Activated T-helper 2 cell treated with anti-CD3 and anti-CD28 coated beads, Interferon-gamma antibody, Interleukin-2, Interleukin-4, amounts not matched to agents 10 μg/mL and 5 μg/mL and 100 μg/mL, durations not matched to agents 14 hours and 24 hours and 36 hours (primary cell): ENCODE measurements around the gene FANCC. TPM values are rescaled to one million over a fixed set of nuclear protein-coding genes. Genes with fewer than 3 reads are reported as not detected.

Source experiments
- DNase-seq: peaks from one replicate; pipeline ENCODE4 v3.0.0; 2021; ENCODE audit warnings: low spot score
- H3K27ac Mint-ChIP-seq: one replicate; pipeline ENCODE4 v1.8.0; 2021; ENCODE audit warnings: mixed read lengths
- H3K27me3 Mint-ChIP-seq: one replicate; pipeline ENCODE4 v1.8.0; 2021; ENCODE audit warnings: low read depth, mixed read lengths
- H3K36me3 Mint-ChIP-seq: one replicate; pipeline ENCODE4 v1.8.0; 2021; ENCODE audit warnings: low read depth, mixed read lengths
- H3K4me1 Mint-ChIP-seq: one replicate; pipeline ENCODE4 v1.8.0; 2021; ENCODE audit warnings: low read depth, mixed read lengths
- H3K4me3 Mint-ChIP-seq: one replicate; pipeline ENCODE4 v1.8.0; 2021; ENCODE audit warnings: low read depth, mild to moderate bottlenecking, moderate library complexity, mixed read lengths
- H3K9me3 Mint-ChIP-seq: one replicate; pipeline ENCODE4 v1.8.0; 2021; ENCODE audit warnings: mixed read lengths
- intact Hi-C: fragments of 100-400 bp; cut with micrococcal nuclease; formaldehyde crosslinking; loops from one replicate; pipeline ENCODE4 v1.15.1; 2023
- total RNA-seq: library from RNA; stranded (reverse); gene quantifications from 2 replicates; pipeline ENCODE4 v1.2.3, GENCODE V29; 2022

The FANCC gene
- total RNA-seq, 1 donor from 2014 or later: 16.8 TPM

DNA sequence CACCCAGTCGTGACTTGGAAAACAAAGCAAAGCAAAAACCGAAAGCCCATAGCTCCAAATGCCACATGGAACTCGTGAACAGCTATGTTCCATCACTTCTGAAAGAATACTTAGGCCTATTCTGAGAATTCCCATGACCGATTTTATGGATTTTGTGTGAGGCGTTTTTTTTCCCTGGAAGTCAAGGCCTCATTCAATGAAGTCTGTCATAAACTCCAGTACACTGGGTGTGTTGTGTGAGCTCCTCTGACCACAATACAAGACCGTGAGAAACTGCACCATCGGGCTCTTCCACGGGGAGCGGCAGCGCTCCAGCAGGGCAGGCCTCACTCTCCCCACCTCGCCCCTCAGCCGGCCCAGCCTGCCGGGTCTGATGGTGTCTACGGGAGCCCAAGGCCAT is 209.5 kb downstream of the FANCC start:
- H3K4me3 Mint-ChIP-seq: no peak overlapping the region
- DNase-seq: no peak
- no peaks in the 10 kb centered on the region for H3K9me3 Mint-ChIP-seq
- H3K36me3 Mint-ChIP-seq: peaks cover 4% of the 10 kb centered on the region
- H3K27me3 Mint-ChIP-seq: no peaks in the 10 kb centered on the region
- no peak overlapping the region for H3K27ac Mint-ChIP-seq
- intact Hi-C loops: no loop called here
- H3K4me1 Mint-ChIP-seq: no peaks in the 10 kb centered on the region

DNA sequence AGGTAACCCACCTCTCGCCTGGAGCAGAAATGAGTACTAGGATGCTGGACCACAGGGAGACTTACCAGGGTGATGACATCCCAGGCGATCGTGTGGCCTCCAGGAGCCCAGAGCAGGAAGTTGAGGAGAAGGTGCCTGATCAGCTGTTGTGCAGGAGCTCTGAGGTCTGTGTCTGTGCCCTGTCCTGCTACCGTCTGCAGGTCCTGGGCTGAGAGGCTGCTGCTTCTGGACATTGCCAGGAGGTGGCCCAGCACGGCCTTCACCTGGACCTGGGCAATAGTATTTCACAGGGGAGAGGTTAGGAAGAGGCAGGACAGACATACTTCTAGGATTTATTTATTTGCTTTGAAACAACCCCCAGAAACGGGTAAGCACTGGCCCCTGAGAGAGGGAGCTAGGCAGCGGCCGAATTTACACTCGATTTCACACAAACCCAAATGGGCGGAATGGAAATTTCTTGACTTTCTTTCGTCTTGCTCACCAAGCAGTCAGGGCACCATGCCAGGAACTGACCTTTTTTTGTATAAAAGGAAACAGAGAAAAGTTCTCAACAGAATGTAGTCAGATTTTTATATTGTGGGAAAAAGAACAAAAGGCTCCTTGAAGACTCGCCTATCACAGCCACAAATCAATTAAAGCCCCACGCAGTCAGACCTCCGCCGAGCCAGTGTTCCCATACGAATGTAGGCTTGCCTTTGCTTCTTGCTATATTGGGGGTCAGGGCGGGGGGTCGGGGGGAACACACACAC is 210.3 kb downstream of the FANCC start:
- H3K9me3 Mint-ChIP-seq: no peaks in the 10 kb centered on the region

GRCh38 chr9:95105519-95106287 is 211.8 kb downstream of the FANCC start:
- Mint-ChIP-seq H3K4me3 (no peak overlapping the region), H3K4me1 (no peaks in the 10 kb centered on the region), H3K27ac (no peak overlapping the region), H3K36me3 (peaks cover 4% of the 10 kb centered on the region), H3K9me3 (no peaks in the 10 kb centered on the region), H3K27me3 (no peaks in the 10 kb centered on the region)
- no peak for DNase-seq
- intact Hi-C loops: no loop called here

More for the DNA sequence above, 210.3 kb downstream of the FANCC start:
- Mint-ChIP-seq H3K27me3 (no peaks in the 10 kb centered on the region), H3K27ac (no peak overlapping the region), H3K4me1 (no peaks in the 10 kb centered on the region), H3K4me3 (no peak overlapping the region), H3K36me3 (peaks cover 4% of the 10 kb centered on the region)
- intact Hi-C loops: no loop called here
- DNase-seq: no peak

DNA sequence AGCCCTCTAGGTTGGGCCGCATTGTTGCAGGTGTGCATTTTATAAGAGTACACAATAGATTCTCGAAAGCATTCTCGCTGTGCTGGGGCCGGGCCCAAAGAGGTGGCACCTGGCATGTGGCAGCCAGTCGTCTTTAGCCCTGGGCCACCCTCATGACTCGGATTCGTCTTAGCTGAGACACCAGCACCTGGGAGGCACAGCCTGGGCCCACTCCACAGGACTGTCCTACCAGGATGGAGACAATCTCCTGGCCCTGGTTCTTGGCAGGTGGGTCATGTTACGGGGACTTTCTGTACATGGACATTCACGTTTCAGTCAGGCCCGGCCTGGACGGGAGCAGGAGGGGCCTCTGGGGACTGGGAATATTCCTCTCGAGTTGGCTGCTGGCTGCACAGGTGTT is 212.5 kb downstream of the FANCC start:
- H3K27ac Mint-ChIP-seq: no peak overlapping the region
- DNase-seq: no peak
- no peaks in the 10 kb centered on the region for H3K27me3 Mint-ChIP-seq
- no peak overlapping the region for H3K4me3 Mint-ChIP-seq
- H3K4me1 Mint-ChIP-seq: no peaks in the 10 kb centered on the region
- no peaks in the 10 kb centered on the region for H3K9me3 Mint-ChIP-seq
- intact Hi-C loops: no loop called here
- peaks cover 4% of the 10 kb centered on the region for H3K36me3 Mint-ChIP-seq

DNA sequence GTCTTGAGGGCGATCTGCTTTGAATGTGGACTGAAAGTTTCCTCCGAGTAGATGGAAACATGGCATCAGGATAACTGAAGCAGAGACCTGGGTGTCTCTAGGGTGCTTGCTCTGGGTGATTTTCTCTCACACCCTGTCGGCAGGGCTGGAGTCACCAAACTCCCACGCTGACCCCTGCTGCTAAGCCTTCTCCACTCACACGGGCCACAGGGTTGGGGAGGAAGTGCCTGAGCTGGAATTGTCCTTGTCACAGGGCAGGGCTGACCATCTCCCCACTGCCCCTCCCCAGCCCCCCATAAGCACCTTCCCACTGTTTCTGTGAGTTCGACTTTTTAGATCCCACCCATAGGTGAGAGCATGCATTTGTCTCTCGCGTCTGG is 212.9 kb downstream of the FANCC start:
- intact Hi-C loops: no loop called here
- no peaks in the 10 kb centered on the region for H3K9me3 Mint-ChIP-seq
- no peaks in the 10 kb centered on the region for H3K27me3 Mint-ChIP-seq
- no peak for DNase-seq
- peaks cover 4% of the 10 kb centered on the region for H3K36me3 Mint-ChIP-seq
- no peaks in the 10 kb centered on the region for H3K4me1 Mint-ChIP-seq
- H3K27ac Mint-ChIP-seq: no peak overlapping the region
- no peak overlapping the region for H3K4me3 Mint-ChIP-seq

DNA sequence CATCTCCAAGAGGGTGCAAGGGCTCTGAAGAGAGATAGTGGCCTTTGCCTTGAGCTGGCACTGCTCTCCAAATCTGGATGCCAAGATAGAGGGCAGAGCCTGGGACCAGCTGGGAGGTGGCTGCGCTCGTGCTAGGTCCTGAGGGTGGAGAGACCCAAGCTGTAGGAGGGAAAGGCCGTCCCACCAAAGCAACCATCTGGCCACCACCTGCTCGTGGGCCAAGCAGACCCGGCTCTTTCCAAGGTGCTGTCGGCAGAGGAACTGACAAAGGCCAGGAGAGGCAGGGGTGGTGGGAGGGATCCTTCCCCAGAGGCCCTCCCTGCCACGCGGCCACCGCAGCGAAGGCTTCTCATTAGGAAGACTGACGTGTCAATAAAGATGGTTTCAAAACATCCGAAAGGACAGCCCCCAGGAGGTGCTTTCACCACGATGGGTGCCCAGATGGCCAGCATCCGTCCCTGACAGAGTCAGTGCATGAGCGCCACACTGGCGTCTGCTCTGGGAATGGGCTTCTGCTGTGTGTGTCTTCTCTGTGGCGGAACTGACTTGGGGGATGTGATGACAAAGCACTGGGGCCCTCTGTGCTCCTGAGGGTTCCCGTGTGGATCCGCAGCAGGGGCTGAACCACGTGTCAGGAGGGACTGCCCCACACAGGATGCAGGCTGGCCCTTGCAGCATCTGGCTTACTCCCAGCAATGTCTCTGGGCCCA is 213.5 kb downstream of the FANCC start:
- Mint-ChIP-seq H3K27me3 (no peaks in the 10 kb centered on the region), H3K27ac (no peak overlapping the region)
- intact Hi-C loops: no loop called here

DNA sequence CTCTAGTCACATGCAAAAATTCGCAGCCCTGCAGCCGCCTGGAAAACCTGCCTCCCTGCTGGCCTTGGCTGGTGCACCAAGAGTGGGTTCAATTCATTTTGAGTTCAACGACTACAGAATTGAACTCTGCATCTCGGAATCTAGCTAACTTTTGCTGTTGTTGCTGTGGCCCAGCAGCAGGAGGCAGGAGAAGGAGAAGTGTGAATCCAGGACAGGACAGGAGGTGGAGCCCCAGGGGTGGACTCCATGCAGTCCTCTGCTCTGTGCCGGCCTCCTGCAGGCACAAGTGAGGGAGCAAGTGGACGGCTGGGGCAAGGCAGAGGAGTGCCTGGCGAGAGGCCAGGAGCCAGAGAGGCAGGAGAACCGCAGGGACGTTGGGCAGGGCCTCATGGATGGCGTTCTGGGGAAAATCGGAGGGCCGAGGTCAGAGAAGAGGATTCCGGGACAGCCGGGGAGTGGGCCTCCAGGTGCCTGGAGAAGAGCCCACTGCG is 214.2 kb downstream of the FANCC start:
- no peaks in the 10 kb centered on the region for H3K27me3 Mint-ChIP-seq
- no peak overlapping the region for H3K27ac Mint-ChIP-seq
- H3K4me3 Mint-ChIP-seq: no peak overlapping the region

More for the DNA sequence above, 213.5 kb downstream of the FANCC start:
- H3K4me1 Mint-ChIP-seq: no peaks in the 10 kb centered on the region
- H3K9me3 Mint-ChIP-seq: no peaks in the 10 kb centered on the region
- H3K36me3 Mint-ChIP-seq: peaks cover 4% of the 10 kb centered on the region
- H3K4me3 Mint-ChIP-seq: no peak overlapping the region
- DNase-seq: no peak

DNA sequence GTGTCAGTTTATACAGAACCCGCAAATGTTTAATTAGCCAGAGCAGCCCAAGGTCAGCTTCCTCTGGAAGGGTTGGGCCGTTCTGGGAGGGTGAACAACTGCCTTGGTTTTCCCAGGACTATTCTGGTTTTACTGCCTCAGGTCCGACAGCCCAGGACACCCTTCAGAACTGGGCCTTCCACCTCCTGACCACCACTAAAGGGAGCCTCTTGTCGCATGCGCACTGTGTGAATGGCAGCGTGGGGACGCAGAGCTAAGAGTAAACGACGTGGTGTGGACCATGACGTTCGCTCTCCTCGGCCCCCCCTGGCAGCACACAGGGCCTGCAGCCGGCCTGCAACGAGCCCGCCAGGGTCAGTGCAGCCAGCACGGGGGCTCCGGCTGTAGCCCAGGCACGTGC is 214.9 kb downstream of the FANCC start:
- Mint-ChIP-seq H3K36me3 (peaks cover 4% of the 10 kb centered on the region), H3K27me3 (no peaks in the 10 kb centered on the region), H3K4me1 (no peaks in the 10 kb centered on the region), H3K9me3 (no peaks in the 10 kb centered on the region), H3K4me3 (no peak overlapping the region), H3K27ac (no peak overlapping the region)
- intact Hi-C loops: no loop called here
- no peak for DNase-seq

More for the DNA sequence above, 214.2 kb downstream of the FANCC start:
- intact Hi-C loops: no loop called here
- no peak for DNase-seq
- Mint-ChIP-seq H3K4me1 (no peaks in the 10 kb centered on the region), H3K9me3 (no peaks in the 10 kb centered on the region), H3K36me3 (peaks cover 4% of the 10 kb centered on the region)

DNA sequence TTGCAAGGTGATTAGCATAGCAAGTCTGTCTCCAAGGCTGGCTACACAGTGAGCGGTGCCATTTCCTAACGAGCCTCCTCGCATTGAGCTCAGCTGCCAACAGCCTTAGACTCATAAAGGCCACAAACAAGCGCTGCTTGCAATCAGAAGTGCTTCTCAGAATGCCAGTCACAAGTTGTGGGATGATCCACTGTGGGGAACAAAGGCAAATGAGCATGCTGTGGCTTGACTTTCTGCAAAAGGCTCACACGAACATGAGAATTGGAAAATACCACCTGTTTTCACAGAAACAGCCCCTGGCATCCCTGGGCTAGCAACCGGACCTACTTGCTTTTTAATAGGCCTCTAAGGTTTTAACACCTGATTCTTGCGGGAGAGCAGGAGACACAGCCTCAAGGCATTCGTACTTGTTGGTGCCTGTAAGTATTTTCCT is 215.5 kb downstream of the FANCC start:
- H3K9me3 Mint-ChIP-seq: no peaks in the 10 kb centered on the region
- no peak overlapping the region for H3K4me3 Mint-ChIP-seq
- H3K4me1 Mint-ChIP-seq: no peaks in the 10 kb centered on the region
- H3K27me3 Mint-ChIP-seq: no peaks in the 10 kb centered on the region
- intact Hi-C loops: no loop called here
- peaks cover 3% of the 10 kb centered on the region for H3K36me3 Mint-ChIP-seq
- H3K27ac Mint-ChIP-seq: no peak overlapping the region
- no peak for DNase-seq

- Mint-ChIP-seq H3K27me3 (no peaks in the 10 kb centered on the region), H3K9me3 (no peaks in the 10 kb centered on the region), H3K4me3 (no peak overlapping the region), H3K36me3 (no peaks in the 10 kb centered on the region), H3K4me1 (no peaks in the 10 kb centered on the region), H3K27ac (no peak overlapping the region)
- intact Hi-C loops: no loop called here
- no peak for DNase-seq
Measured at GRCh38 chr9:95101326-95101725, 216.2 kb downstream of the FANCC start.

GRCh38 chr9:95100071-95100627 is 217.4 kb downstream of the FANCC start:
- H3K27me3 Mint-ChIP-seq: no peaks in the 10 kb centered on the region
- H3K4me1 Mint-ChIP-seq: no peaks in the 10 kb centered on the region
- no peaks in the 10 kb centered on the region for H3K9me3 Mint-ChIP-seq
- H3K4me3 Mint-ChIP-seq: no peak overlapping the region
- intact Hi-C loops: no loop called here
- H3K27ac Mint-ChIP-seq: no peak overlapping the region
- no peaks in the 10 kb centered on the region for H3K36me3 Mint-ChIP-seq
- no peak for DNase-seq

GRCh38 chr9:95099321-95100070 is 218.0 kb downstream of the FANCC start:
- no peak overlapping the region for H3K27ac Mint-ChIP-seq
- no peaks in the 10 kb centered on the region for H3K4me1 Mint-ChIP-seq
- no peak overlapping the region for H3K4me3 Mint-ChIP-seq
- H3K36me3 Mint-ChIP-seq: no peaks in the 10 kb centered on the region
- no peaks in the 10 kb centered on the region for H3K9me3 Mint-ChIP-seq
- intact Hi-C loops: no loop called here
- no peaks in the 10 kb centered on the region for H3K27me3 Mint-ChIP-seq
- DNase-seq: no peak
